ENCODE data around the gene CABYR.
A peak's percentile ranks its signal among the peaks of the same experiment; 100 is the strongest.

CABYR gene

GRCh38 chr18:24195296-24196053 is 56.6 kb downstream of the CABYR start:
- H3K27me3 ChIP-seq (replicated peaks; ENCODE audit: insufficient read depth, low read length) = no peaks in the 10 kb centered on the region
- peak overlapping the region; percentile 63 for H3K27ac ChIP-seq (ENCODE audit: low read length)
- peaks cover 38% of the 10 kb centered on the region for H3K4me1 ChIP-seq (ENCODE audit: low read length)
- peak overlapping the region; percentile 24; the same call in 1 of the 2 replicates for H3K9ac ChIP-seq (ENCODE audit: low read length)
- no peak for TF ChIP-seq CTCF (IDR thresholded peaks at IDR 0.05; ENCODE audit: low read length)
- no peak for TF ChIP-seq EZH2 (optimal IDR thresholded peaks at IDR 0.05; ENCODE audit: low read depth, low read length)
- no peak for TF ChIP-seq EZH2phosphoT487 (IDR thresholded peaks at IDR 0.05; ENCODE audit: low read length)
- no peaks in the 10 kb centered on the region for H3K36me3 ChIP-seq (replicated peaks; ENCODE audit: insufficient read depth, low read length)
- peak; percentile 84 for DNase-seq
- no peaks in the 10 kb centered on the region for H3K9me3 ChIP-seq (replicated peaks; ENCODE audit: insufficient read depth, low read length)
- peak overlapping the region; percentile 87 for H3K4me2 ChIP-seq (ENCODE audit: low read depth, low read length)
- peak overlapping the region; percentile 55 for H3K4me3 ChIP-seq (ENCODE audit: low read length)
- H3K9me2 ChIP-seq (replicated peaks; ENCODE audit: insufficient read depth, low read length) = no peaks in the 10 kb centered on the region
- H3F3A ChIP-seq (ENCODE audit: insufficient read depth, low read length) = peaks cover 20% of the 10 kb centered on the region
- 0 out of 2 replicates have a peak overlapping the region, but pooled peaks have one; percentile 24 for H2AFZ ChIP-seq (ENCODE audit: low read length)
- no peaks in the 10 kb centered on the region for H4K20me1 ChIP-seq (ENCODE audit: insufficient read depth, low read length)
- peaks cover 7% of the 10 kb centered on the region; the same call in 1 of the 2 replicates for H3K79me2 ChIP-seq (ENCODE audit: low read length)

- H3K4me2 ChIP-seq (ENCODE audit: low read depth, low read length) = peak overlapping the region; percentile 87; the same call in 1 of the 2 replicates
- no peak for TF ChIP-seq CTCF (IDR thresholded peaks at IDR 0.05; ENCODE audit: low read length)
- TF ChIP-seq EZH2phosphoT487 (IDR thresholded peaks at IDR 0.05; ENCODE audit: low read length) = no peak
- no peak for TF ChIP-seq EZH2 (optimal IDR thresholded peaks at IDR 0.05; ENCODE audit: low read depth, low read length)
Measured at GRCh38 chr18:24196764-24197163, 57.9 kb downstream of the CABYR start.

GRCh38 chr18:24197412-24197811 is 58.5 kb downstream of the CABYR start:
- Histone ChIP-seq H3K9me3 (replicated peaks; ENCODE audit: insufficient read depth, low read length) (no peaks in the 10 kb centered on the region), H3K79me2 (ENCODE audit: low read length) (peaks cover 7% of the 10 kb centered on the region; the same call in 1 of the 2 replicates), H3K9ac (ENCODE audit: low read length) (no peak overlapping the region), H4K20me1 (ENCODE audit: insufficient read depth, low read length) (no peaks in the 10 kb centered on the region), H3F3A (ENCODE audit: insufficient read depth, low read length) (peaks cover 20% of the 10 kb centered on the region), H3K27ac (ENCODE audit: low read length) (no peak overlapping the region), H3K4me3 (ENCODE audit: low read length) (no peak overlapping the region), H2AFZ (ENCODE audit: low read length) (no peak overlapping the region), H3K9me2 (replicated peaks; ENCODE audit: insufficient read depth, low read length) (no peaks in the 10 kb centered on the region), H3K27me3 (replicated peaks; ENCODE audit: insufficient read depth, low read length) (no peaks in the 10 kb centered on the region), H3K36me3 (replicated peaks; ENCODE audit: insufficient read depth, low read length) (no peaks in the 10 kb centered on the region), H3K4me1 (ENCODE audit: low read length) (peaks cover 36% of the 10 kb centered on the region), H3K4me2 (ENCODE audit: low read depth, low read length) (no peak overlapping the region)
- DNase-seq = no peak
- TF ChIP-seq EZH2 (optimal IDR thresholded peaks at IDR 0.05; ENCODE audit: low read depth, low read length) (no peak), EZH2phosphoT487 (IDR thresholded peaks at IDR 0.05; ENCODE audit: low read length) (no peak), CTCF (IDR thresholded peaks at IDR 0.05; ENCODE audit: low read length) (no peak)

More at GRCh38 chr18:24196764-24197163, 57.9 kb downstream of the CABYR start:
- H3K9me3 ChIP-seq (replicated peaks; ENCODE audit: insufficient read depth, low read length) = no peaks in the 10 kb centered on the region
- H3K9ac ChIP-seq (ENCODE audit: low read length) = peak overlapping the region; percentile 24; the same call in 1 of the 2 replicates
- no peaks in the 10 kb centered on the region for H3K27me3 ChIP-seq (replicated peaks; ENCODE audit: insufficient read depth, low read length)
- H3K4me1 ChIP-seq (ENCODE audit: low read length) = peaks cover 36% of the 10 kb centered on the region
- H3F3A ChIP-seq (ENCODE audit: insufficient read depth, low read length) = peaks cover 20% of the 10 kb centered on the region
- H2AFZ ChIP-seq (ENCODE audit: low read length) = no peak overlapping the region
- no peaks in the 10 kb centered on the region for H3K9me2 ChIP-seq (replicated peaks; ENCODE audit: insufficient read depth, low read length)
- peaks cover 7% of the 10 kb centered on the region; the same call in 1 of the 2 replicates for H3K79me2 ChIP-seq (ENCODE audit: low read length)
- no peaks in the 10 kb centered on the region for H3K36me3 ChIP-seq (replicated peaks; ENCODE audit: insufficient read depth, low read length)
- no peaks in the 10 kb centered on the region for H4K20me1 ChIP-seq (ENCODE audit: insufficient read depth, low read length)
- peak overlapping the region; percentile 63; the same call in 1 of the 2 replicates for H3K27ac ChIP-seq (ENCODE audit: low read length)
- no peak overlapping the region for H3K4me3 ChIP-seq (ENCODE audit: low read length)
- no peak for DNase-seq

Data from MM.1S (cell line).